ENCODE results near the gene FBP2.

The FBP2 gene

GRCh38 chr9:94613003-94613402 is 19.4 kb upstream of the FBP2 start:
- no peak for TF ChIP-seq NFIC (IDR thresholded peaks at IDR 0.05)
- no peak for TF ChIP-seq EGR1 (IDR thresholded peaks at IDR 0.05)
- TF ChIP-seq CEBPB (IDR thresholded peaks at IDR 0.05) = no peak
- TF ChIP-seq RAD21 (IDR thresholded peaks at IDR 0.05; ENCODE audit: low read depth) = no peak

GRCh38 chr9:94612071-94612470 is 18.4 kb upstream of the FBP2 start:
- TF ChIP-seq MAX (IDR thresholded peaks at IDR 0.05) = no peak
- TF ChIP-seq FOXM1 (IDR thresholded peaks at IDR 0.05; ENCODE audit: borderline replicate concordance, low read depth) = no peak
- TF ChIP-seq RAD21 (IDR thresholded peaks at IDR 0.05; ENCODE audit: low read depth) = no peak
- no peak for TF ChIP-seq TAF1 (IDR thresholded peaks at IDR 0.05; ENCODE audit: low read depth)
- TF ChIP-seq CEBPB (IDR thresholded peaks at IDR 0.05) = no peak
- no peak for TF ChIP-seq TEAD4 (IDR thresholded peaks at IDR 0.05)
- no peak for TF ChIP-seq YY1 (IDR thresholded peaks at IDR 0.05; ENCODE audit: low read depth)
- TF ChIP-seq EGR1 (IDR thresholded peaks at IDR 0.05) = no peak

DNA sequence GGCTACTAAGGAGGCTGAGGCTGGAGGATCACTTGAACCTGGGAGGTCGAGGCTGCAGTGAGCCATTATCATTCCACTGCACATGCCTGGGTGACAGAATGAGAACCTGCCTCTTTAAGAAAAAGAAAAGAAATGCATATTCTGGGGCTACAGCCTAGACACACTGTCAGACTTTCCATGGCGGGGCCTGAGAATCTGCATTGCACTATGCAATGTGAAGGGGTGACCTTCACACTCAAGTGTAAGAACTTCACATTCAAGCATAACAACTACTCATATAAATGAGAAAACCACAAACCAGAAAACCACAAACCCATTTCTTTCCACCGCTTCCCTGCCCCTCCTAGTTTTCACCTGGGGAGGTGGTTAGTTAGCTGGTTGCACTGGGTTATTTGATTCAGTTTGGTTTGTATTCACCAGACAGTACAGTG is 18.0 kb upstream of the FBP2 start:
- no peak for TF ChIP-seq REST (IDR thresholded peaks at IDR 0.05; ENCODE audit: low read depth)
- no peak for TF ChIP-seq TEAD4 (IDR thresholded peaks at IDR 0.05)
- TF ChIP-seq TAF1 (IDR thresholded peaks at IDR 0.05; ENCODE audit: low read depth) = no peak
- TF ChIP-seq EP300 (IDR thresholded peaks at IDR 0.05; ENCODE audit: borderline replicate concordance) = no peak
- no peak for TF ChIP-seq MAX (IDR thresholded peaks at IDR 0.05)
- TF ChIP-seq FOXM1 (IDR thresholded peaks at IDR 0.05; ENCODE audit: borderline replicate concordance, low read depth) = no peak
- no peak for TF ChIP-seq RAD21 (IDR thresholded peaks at IDR 0.05; ENCODE audit: low read depth)
- TF ChIP-seq YY1 (IDR thresholded peaks at IDR 0.05; ENCODE audit: low read depth) = no peak

- TF ChIP-seq EP300 (IDR thresholded peaks at IDR 0.05; ENCODE audit: borderline replicate concordance) = no peak
- no peak for TF ChIP-seq MAX (IDR thresholded peaks at IDR 0.05)
- no peak for TF ChIP-seq NFIC (IDR thresholded peaks at IDR 0.05)
- TF ChIP-seq TCF12 (IDR thresholded peaks at IDR 0.05; ENCODE audit: low read depth) = no peak
- no peak for TF ChIP-seq REST (IDR thresholded peaks at IDR 0.05; ENCODE audit: low read depth)
- TF ChIP-seq CEBPB (IDR thresholded peaks at IDR 0.05) = no peak
- TF ChIP-seq FOXM1 (IDR thresholded peaks at IDR 0.05; ENCODE audit: borderline replicate concordance, low read depth) = no peak
- no peak for TF ChIP-seq CREB1 (IDR thresholded peaks at IDR 0.05; ENCODE audit: low read depth)
- no peak for TF ChIP-seq TAF1 (IDR thresholded peaks at IDR 0.05; ENCODE audit: low read depth)
- no peak for TF ChIP-seq TEAD4 (IDR thresholded peaks at IDR 0.05)
These were observed 16.6 kb upstream of the FBP2 start for GRCh38 chr9:94610181-94610606.

DNA sequence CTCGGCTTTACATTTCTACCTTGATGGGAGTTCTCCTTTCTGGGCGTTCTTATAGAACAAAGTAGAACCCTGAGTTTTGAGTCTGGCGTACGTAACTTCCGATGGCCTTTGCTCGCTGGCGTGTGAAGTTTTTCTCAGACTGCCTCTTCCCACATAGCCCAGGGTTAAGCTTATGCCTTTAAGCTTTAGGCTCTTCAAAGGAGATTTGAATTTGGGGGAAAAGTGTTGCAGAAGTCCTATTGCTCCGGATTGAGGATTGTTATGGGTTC is 13.7 kb upstream of the FBP2 start:
- TF ChIP-seq RAD21 (IDR thresholded peaks at IDR 0.05; ENCODE audit: low read depth) (no peak), TCF12 (IDR thresholded peaks at IDR 0.05; ENCODE audit: low read depth) (no peak), TEAD4 (IDR thresholded peaks at IDR 0.05) (no peak), CEBPB (IDR thresholded peaks at IDR 0.05) (no peak), YY1 (IDR thresholded peaks at IDR 0.05; ENCODE audit: low read depth) (no peak), MAX (IDR thresholded peaks at IDR 0.05) (no peak), EP300 (IDR thresholded peaks at IDR 0.05; ENCODE audit: borderline replicate concordance) (no peak), CREB1 (IDR thresholded peaks at IDR 0.05; ENCODE audit: low read depth) (no peak), ZBTB7A (IDR thresholded peaks at IDR 0.05; ENCODE audit: low read depth) (no peak), USF1 (IDR thresholded peaks at IDR 0.05) (no peak), NFIC (IDR thresholded peaks at IDR 0.05) (no peak), EGR1 (IDR thresholded peaks at IDR 0.05) (no peak), REST (IDR thresholded peaks at IDR 0.05; ENCODE audit: low read depth) (no peak), TAF1 (IDR thresholded peaks at IDR 0.05; ENCODE audit: low read depth) (no peak), FOXM1 (IDR thresholded peaks at IDR 0.05; ENCODE audit: borderline replicate concordance, low read depth) (no peak)
